HUES48 (cell line): ENCODE data around the gene TM9SF2.

Source experiments
- H3K27ac ChIP-seq: one replicate; pipeline ENCODE4 v1.7.0; 2013; ENCODE audit warnings: low read depth, low read length, inconsistent platforms
- H3K27me3 ChIP-seq: 2 replicates; pipeline ENCODE4 v1.6.1; 2013; ENCODE audit warnings: mild to moderate bottlenecking, low read length; ENCODE audit not compliant: control insufficient read depth, insufficient read depth
- H3K36me3 ChIP-seq: 2 replicates; pipeline ENCODE4 v1.6.1; 2013; ENCODE audit warnings: low read length; ENCODE audit not compliant: control insufficient read depth, insufficient read depth
- H3K4me1 ChIP-seq: 2 replicates; pipeline ENCODE4 v1.6.1; 2013; ENCODE audit warnings: mild to moderate bottlenecking, low read length; ENCODE audit not compliant: control insufficient read depth, insufficient read depth
- H3K4me3 ChIP-seq: 2 replicates; pipeline ENCODE4 v1.5.1; 2013; ENCODE audit warnings: mild to moderate bottlenecking, low read depth, low read length
- H3K9ac ChIP-seq: 2 replicates; pipeline ENCODE4 v1.6.1; 2013; ENCODE audit warnings: mild to moderate bottlenecking, low read depth, low read length, moderate library complexity
- H3K9me3 ChIP-seq: 2 replicates; pipeline ENCODE4 v1.6.1; 2013; ENCODE audit warnings: low read length; ENCODE audit not compliant: control insufficient read depth, insufficient read depth

The TM9SF2 gene

GRCh38 chr13:99514801-99515200 lies 13.5 kb downstream of the TM9SF2 start:
- H3K27ac ChIP-seq, result no peak overlapping the region
- H3K4me1 ChIP-seq, result no peaks in the 10 kb centered on the region
- H3K27me3 ChIP-seq, result no peaks in the 10 kb centered on the region
- H3K9me3 ChIP-seq, result 0 out of 2 replicates have a peak, but pooled peaks cover 3% of the 10 kb centered on the region
- H3K4me3 ChIP-seq, result no peak overlapping the region
- H3K36me3 ChIP-seq, result peaks cover 17% of the 10 kb centered on the region
- H3K9ac ChIP-seq, result no peak overlapping the region

GRCh38 chr13:99516153-99516929 lies 15.1 kb downstream of the TM9SF2 start:
- no peaks in the 10 kb centered on the region for H3K27me3 ChIP-seq
- H3K36me3 ChIP-seq, result peaks cover 33% of the 10 kb centered on the region
- H3K4me3 ChIP-seq, result no peak overlapping the region
- H3K9ac ChIP-seq, result no peak overlapping the region
- no peak overlapping the region for H3K27ac ChIP-seq
- no peaks in the 10 kb centered on the region for H3K4me1 ChIP-seq
- no peaks in the 10 kb centered on the region for H3K9me3 ChIP-seq

GRCh38 chr13:99517577-99517976 lies 16.3 kb downstream of the TM9SF2 start:
- Histone ChIP-seq H3K4me3 (no peak overlapping the region), H3K27ac (no peak overlapping the region), H3K9ac (no peak overlapping the region), H3K36me3 (peaks cover 41% of the 10 kb centered on the region), H3K9me3 (no peaks in the 10 kb centered on the region), H3K4me1 (no peaks in the 10 kb centered on the region), H3K27me3 (no peaks in the 10 kb centered on the region)

GRCh38 chr13:99517984-99518383 lies 16.7 kb downstream of the TM9SF2 start:
- Histone ChIP-seq H3K27me3 (no peaks in the 10 kb centered on the region), H3K27ac (no peak overlapping the region), H3K9me3 (no peaks in the 10 kb centered on the region), H3K4me3 (no peak overlapping the region), H3K36me3 (peaks cover 45% of the 10 kb centered on the region), H3K9ac (no peak overlapping the region), H3K4me1 (no peaks in the 10 kb centered on the region)

- H3K9me3 ChIP-seq, result no peaks in the 10 kb centered on the region
- no peaks in the 10 kb centered on the region for H3K4me1 ChIP-seq
- H3K27me3 ChIP-seq, result no peaks in the 10 kb centered on the region
- peaks cover 55% of the 10 kb centered on the region for H3K36me3 ChIP-seq
- no peak overlapping the region for H3K27ac ChIP-seq
- no peak overlapping the region for H3K9ac ChIP-seq
- H3K4me3 ChIP-seq, result no peak overlapping the region
These were observed 21.0 kb downstream of the TM9SF2 start for GRCh38 chr13:99522298-99522697.

- Histone ChIP-seq H3K4me1 (no peaks in the 10 kb centered on the region), H3K9ac (no peak overlapping the region)
These were observed 22.6 kb downstream of the TM9SF2 start for GRCh38 chr13:99523838-99524237.

GRCh38 chr13:99525967-99526366 lies 24.7 kb downstream of the TM9SF2 start:
- peaks cover 41% of the 10 kb centered on the region for H3K36me3 ChIP-seq
- H3K9ac ChIP-seq, result no peak overlapping the region
- H3K4me1 ChIP-seq, result no peaks in the 10 kb centered on the region

More at GRCh38 chr13:99523838-99524237, 22.6 kb downstream of the TM9SF2 start:
- Histone ChIP-seq H3K36me3 (peaks cover 48% of the 10 kb centered on the region), H3K9me3 (no peaks in the 10 kb centered on the region), H3K27me3 (no peaks in the 10 kb centered on the region), H3K4me3 (no peak overlapping the region), H3K27ac (no peak overlapping the region)

GRCh38 chr13:99526549-99526948 lies 25.3 kb downstream of the TM9SF2 start:
- Histone ChIP-seq H3K4me3 (no peak overlapping the region), H3K9me3 (no peaks in the 10 kb centered on the region), H3K9ac (no peak overlapping the region), H3K4me1 (no peaks in the 10 kb centered on the region), H3K36me3 (peaks cover 36% of the 10 kb centered on the region), H3K27me3 (no peaks in the 10 kb centered on the region), H3K27ac (no peak overlapping the region)

More at GRCh38 chr13:99525967-99526366, 24.7 kb downstream of the TM9SF2 start:
- H3K27me3 ChIP-seq, result no peaks in the 10 kb centered on the region
- no peak overlapping the region for H3K4me3 ChIP-seq
- no peak overlapping the region for H3K27ac ChIP-seq
- no peaks in the 10 kb centered on the region for H3K9me3 ChIP-seq

- Histone ChIP-seq H3K4me3 (no peak overlapping the region), H3K27ac (no peak overlapping the region), H3K9me3 (no peaks in the 10 kb centered on the region), H3K36me3 (peaks cover 34% of the 10 kb centered on the region), H3K4me1 (no peaks in the 10 kb centered on the region), H3K27me3 (no peaks in the 10 kb centered on the region), H3K9ac (no peak overlapping the region)
These were observed 26.0 kb downstream of the TM9SF2 start for GRCh38 chr13:99527301-99527700.

- H3K9ac ChIP-seq, result no peak overlapping the region
- no peaks in the 10 kb centered on the region for H3K4me1 ChIP-seq
- no peaks in the 10 kb centered on the region for H3K27me3 ChIP-seq
- no peaks in the 10 kb centered on the region for H3K9me3 ChIP-seq
- no peak overlapping the region for H3K4me3 ChIP-seq
- H3K36me3 ChIP-seq, result peaks cover 30% of the 10 kb centered on the region
- no peak overlapping the region for H3K27ac ChIP-seq
These were observed 27.3 kb downstream of the TM9SF2 start for GRCh38 chr13:99528547-99528946.

GRCh38 chr13:99536023-99536422 lies 34.8 kb downstream of the TM9SF2 start:
- H3K9ac ChIP-seq, result no peak overlapping the region
- no peak overlapping the region for H3K4me3 ChIP-seq
- no peaks in the 10 kb centered on the region for H3K9me3 ChIP-seq
- no peaks in the 10 kb centered on the region for H3K4me1 ChIP-seq
- no peak overlapping the region for H3K27ac ChIP-seq
- H3K27me3 ChIP-seq, result no peaks in the 10 kb centered on the region
- peaks cover 52% of the 10 kb centered on the region for H3K36me3 ChIP-seq
